Left ventricle myocardium inferior (tissue), 1 donor: ENCODE data around the gene LAMC3. TPM values are rescaled to one million over a fixed set of nuclear protein-coding genes. Genes with fewer than 3 reads are reported as not detected.
A peak's percentile ranks its signal among the peaks of the same experiment; 100 is the strongest.

Experiments used
- DNase-seq: peaks from one replicate; pipeline ENCODE4 v3.0.0-alpha.2; 2020
- H3K27ac ChIP-seq: fragments of 200-600 bp; replicated peaks from 2 replicates; pipeline ENCODE4 v1.8.0; 2021
- H3K27me3 ChIP-seq: fragments of 200-600 bp; 2 replicates; pipeline ENCODE4 v1.8.0; 2021; ENCODE audit warnings: low read depth
- H3K36me3 ChIP-seq: fragments of 200-600 bp; 2 replicates; pipeline ENCODE4 v1.8.0; 2021
- H3K4me1 ChIP-seq: fragments of 200-600 bp; 2 replicates; pipeline ENCODE4 v1.8.0; 2021
- H3K4me3 ChIP-seq: fragments of 200-600 bp; 2 replicates; pipeline ENCODE4 v1.8.0; 2021; ENCODE audit warnings: mild to moderate bottlenecking, moderate library complexity
- H3K9me3 ChIP-seq: fragments of 200-600 bp; replicated peaks from 2 replicates; pipeline ENCODE4 v1.8.0; 2021
- intact Hi-C: fragments of 100-400 bp; cut with micrococcal nuclease; formaldehyde crosslinking; loops from one replicate; pipeline ENCODE4 v1.11.0; 2022
- total RNA-seq: library from RNA; stranded (reverse); fragmentation: NEBNext Ultra II Directional; extraction: Animal tissue kit (Norgen Biotek cat#: 25700); gene quantifications from one replicate; pipeline ENCODE4 v1.2.1, GENCODE V29; 2021
- TF ChIP-seq, protein P1 (sequence below): fragments of 200-600 bp; IDR thresholded peaks from 2 replicates; pipeline ENCODE4 v1.8.0; 2021; ENCODE audit warnings: antibody characterized with exemption, mild to moderate bottlenecking, borderline replicate concordance
- donor health status: DM: no; HTN: yes; CAD: no; lungs with severe emphysema.

LAMC3 gene
- total RNA-seq, 1 donor from 2014 or later = 0.66 TPM

DNA sequence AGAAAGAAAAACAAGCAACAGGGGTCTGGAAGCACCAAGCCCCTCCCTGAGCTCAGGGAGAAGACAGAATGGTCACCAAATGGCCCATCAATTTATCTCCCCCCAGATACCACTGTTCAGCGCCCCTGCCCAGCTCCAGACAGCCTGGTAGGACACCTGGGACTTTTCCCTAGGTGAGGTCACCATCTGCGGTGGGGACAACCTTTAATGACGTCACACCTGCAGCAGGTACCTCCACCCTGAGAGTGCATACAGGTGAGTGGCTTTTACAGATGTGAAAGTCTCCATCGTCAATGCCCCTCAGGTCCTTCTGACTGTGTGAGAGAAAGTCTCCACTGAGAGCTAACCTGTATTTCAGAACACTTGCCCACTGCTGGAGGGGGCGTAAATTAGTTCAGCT, 34.3 kb upstream of the LAMC3 start:
- intact Hi-C loops = no loop called here
- Histone ChIP-seq H3K4me1 (peaks cover 8% of the 10 kb centered on the region), H3K27ac (no peak overlapping the region), H3K4me3 (no peak overlapping the region), H3K36me3 (no peaks in the 10 kb centered on the region), H3K27me3 (peaks cover 40% of the 10 kb centered on the region), H3K9me3 (no peaks in the 10 kb centered on the region)
- TF ChIP-seq, protein P1, sequence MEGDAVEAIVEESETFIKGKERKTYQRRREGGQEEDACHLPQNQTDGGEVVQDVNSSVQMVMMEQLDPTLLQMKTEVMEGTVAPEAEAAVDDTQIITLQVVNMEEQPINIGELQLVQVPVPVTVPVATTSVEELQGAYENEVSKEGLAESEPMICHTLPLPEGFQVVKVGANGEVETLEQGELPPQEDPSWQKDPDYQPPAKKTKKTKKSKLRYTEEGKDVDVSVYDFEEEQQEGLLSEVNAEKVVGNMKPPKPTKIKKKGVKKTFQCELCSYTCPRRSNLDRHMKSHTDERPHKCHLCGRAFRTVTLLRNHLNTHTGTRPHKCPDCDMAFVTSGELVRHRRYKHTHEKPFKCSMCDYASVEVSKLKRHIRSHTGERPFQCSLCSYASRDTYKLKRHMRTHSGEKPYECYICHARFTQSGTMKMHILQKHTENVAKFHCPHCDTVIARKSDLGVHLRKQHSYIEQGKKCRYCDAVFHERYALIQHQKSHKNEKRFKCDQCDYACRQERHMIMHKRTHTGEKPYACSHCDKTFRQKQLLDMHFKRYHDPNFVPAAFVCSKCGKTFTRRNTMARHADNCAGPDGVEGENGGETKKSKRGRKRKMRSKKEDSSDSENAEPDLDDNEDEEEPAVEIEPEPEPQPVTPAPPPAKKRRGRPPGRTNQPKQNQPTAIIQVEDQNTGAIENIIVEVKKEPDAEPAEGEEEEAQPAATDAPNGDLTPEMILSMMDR = no peak
- no peak for DNase-seq

DNA sequence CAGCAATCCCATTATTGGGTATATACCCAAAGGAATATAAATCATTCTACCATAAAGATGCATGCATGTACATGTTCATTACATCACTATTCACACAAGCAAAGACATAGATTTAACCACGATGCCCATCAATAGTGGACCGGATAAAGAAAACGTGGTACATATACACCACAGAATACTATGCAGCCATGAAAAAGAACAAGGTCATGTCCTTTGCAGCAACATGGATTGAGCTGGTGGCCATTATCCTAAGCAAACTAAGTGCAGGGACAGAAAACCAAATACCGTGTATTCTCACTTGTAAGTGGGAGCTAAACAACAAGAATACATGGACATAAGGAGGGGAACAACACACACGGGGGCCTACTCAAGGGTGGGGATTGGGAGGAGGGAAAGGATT, 33.8 kb upstream of the LAMC3 start:
- Histone ChIP-seq H3K4me1 (peaks cover 8% of the 10 kb centered on the region), H3K4me3 (no peak overlapping the region), H3K36me3 (no peaks in the 10 kb centered on the region), H3K9me3 (no peaks in the 10 kb centered on the region), H3K27me3 (peaks cover 45% of the 10 kb centered on the region), H3K27ac (no peak overlapping the region)
- no peak for DNase-seq
- TF ChIP-seq, protein P1 = no peak
- intact Hi-C loops = no loop called here

DNA sequence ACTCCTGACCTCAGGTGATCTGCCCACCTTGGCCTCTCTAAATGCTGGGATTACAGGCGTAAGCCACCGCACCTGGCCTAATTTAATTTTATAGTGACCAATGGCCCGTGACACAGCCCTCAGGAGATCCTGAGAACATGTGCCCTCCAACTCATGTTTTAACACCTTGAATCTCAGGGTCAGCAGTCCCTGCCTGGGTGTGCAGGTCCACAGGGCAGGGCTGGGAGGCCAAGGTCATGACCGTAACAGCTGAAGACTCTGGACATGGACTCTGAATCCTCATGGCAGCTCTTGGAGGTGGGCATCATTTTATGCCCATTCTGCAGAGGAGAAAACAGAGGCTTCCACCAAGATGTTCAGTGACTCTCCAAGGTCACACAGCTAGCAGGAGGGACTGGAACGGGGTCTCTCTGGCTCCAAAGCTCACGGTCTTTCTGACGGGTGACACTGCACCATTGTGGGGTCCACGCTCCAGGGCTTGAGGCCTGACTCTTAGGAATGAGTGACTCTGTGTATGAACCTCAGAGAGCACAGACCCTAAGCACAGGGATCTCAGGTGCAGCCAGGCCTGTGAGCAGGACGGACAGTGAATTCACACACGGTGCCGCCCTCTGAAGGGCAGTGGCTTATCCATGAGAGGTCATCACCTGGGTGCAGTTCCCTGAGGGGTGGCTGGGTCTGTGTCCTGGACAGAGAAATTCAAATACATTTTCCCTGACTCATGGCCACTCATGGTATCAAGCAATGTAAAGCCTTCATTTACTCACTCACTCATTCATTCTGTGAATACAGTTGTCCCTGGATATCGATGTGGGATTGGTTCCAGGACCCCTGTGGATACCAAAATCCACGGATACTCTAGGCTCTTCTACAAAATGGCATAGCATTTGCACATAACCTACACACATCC, 32.8 kb upstream of the LAMC3 start:
- Histone ChIP-seq H3K4me1 (peaks cover 8% of the 10 kb centered on the region), H3K27ac (no peak overlapping the region), H3K36me3 (no peaks in the 10 kb centered on the region), H3K4me3 (no peak overlapping the region), H3K9me3 (no peaks in the 10 kb centered on the region), H3K27me3 (peaks cover 51% of the 10 kb centered on the region)
- TF ChIP-seq, protein P1 = no peak
- DNase-seq = no peak
- intact Hi-C loops = no loop called here

DNA sequence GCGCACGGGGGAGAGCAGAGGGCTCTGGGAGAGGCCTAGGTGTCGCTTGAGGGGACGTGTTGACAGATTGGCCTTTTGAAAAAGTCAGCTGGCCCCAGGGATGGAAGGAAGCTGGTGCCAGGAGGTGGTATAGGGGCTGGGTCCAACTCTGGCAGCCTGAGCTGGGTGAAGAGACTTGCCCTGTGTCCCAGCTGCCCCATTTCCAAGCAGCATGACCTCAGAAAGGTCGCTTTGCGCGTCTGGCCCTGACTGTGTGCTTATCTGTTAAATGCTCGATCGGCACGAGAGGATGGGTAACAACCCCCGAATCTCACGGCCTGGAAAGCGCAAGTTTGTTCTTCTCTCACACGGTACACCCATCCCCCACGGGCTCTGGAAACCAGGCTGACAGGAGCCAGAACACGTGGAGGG, 31.2 kb upstream of the LAMC3 start:
- peaks cover 8% of the 10 kb centered on the region for H3K4me1 ChIP-seq
- peak overlapping the region; percentile 63 for H3K27ac ChIP-seq
- no peaks in the 10 kb centered on the region for H3K9me3 ChIP-seq
- TF ChIP-seq, protein P1 = no peak
- no peak overlapping the region for H3K4me3 ChIP-seq
- DNase-seq = peak; percentile 49
- no peaks in the 10 kb centered on the region for H3K36me3 ChIP-seq
- intact Hi-C loops = no loop called here
- peaks cover 44% of the 10 kb centered on the region for H3K27me3 ChIP-seq

DNA sequence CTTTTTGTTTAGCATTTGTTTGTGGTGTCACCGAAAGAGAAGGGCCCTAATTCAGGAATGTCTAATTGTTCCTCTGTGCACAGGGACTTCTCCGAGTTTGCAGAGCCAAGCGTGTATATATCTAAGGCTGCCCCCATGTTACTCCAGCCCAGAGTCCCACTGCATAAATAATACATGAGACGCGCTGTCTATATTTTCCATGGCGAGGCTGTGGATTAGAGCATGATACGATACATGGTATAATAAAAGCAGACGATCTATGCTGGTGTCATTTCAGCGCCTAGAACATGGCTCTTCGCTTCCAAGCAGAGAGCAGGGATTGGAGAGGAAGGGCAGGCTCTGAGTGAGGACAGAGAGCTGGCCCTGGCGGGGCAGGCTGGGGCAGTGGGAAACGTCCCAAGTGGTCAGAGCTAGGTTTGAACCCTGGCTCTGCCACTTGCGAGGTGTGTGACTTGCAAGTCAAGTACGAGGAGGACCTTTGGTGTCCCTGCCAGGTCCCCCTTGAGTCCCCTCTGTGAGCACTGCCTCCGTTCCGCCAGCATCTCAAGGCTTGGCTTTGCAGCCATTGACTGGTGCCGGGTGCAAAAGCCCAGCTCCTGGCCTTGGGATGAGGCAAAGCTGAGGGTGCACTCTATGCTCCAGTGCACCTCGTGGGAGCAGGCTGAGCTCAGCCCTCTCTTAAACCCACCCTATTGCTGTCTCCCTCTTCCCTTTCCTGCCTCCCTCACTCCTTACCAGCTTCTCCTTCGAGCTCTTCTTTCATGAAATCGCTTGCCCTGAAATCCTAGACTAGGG, 29.2 kb upstream of the LAMC3 start:
- no peak for DNase-seq
- Histone ChIP-seq H3K27ac (no peak overlapping the region), H3K4me1 (peaks cover 8% of the 10 kb centered on the region), H3K36me3 (no peaks in the 10 kb centered on the region), H3K27me3 (peaks cover 24% of the 10 kb centered on the region), H3K4me3 (no peak overlapping the region), H3K9me3 (no peaks in the 10 kb centered on the region)
- TF ChIP-seq, protein P1 = no peak
- intact Hi-C loops = no loop called here
